EH (cell line): ENCODE results near the gene MRTFA.

Experiments used
- DNase-seq: peaks from one replicate; pipeline ENCODE4 v3.0.0-alpha.2; 2015; ENCODE audit warnings: low read depth

MRTFA gene

DNA sequence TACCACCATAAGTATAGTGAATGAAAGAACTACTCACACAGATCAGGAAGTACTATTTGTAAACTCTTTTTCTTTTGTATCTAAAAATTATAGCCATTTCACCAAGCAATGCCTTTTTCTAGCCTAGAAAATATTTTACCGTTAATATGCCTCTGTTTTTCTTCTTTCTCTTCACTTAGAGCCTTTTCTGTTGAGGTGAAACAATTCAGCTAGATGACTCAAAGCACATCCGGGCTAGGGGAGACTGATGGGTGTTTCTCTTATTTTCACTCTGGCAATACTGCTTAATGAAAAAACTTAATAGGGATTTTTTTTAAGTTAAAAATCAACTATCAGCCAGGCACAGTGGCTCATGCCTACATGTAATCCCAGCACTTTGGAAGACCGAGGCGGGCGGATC, 172.8 kb downstream of the MRTFA start:
- no peak for DNase-seq

DNA sequence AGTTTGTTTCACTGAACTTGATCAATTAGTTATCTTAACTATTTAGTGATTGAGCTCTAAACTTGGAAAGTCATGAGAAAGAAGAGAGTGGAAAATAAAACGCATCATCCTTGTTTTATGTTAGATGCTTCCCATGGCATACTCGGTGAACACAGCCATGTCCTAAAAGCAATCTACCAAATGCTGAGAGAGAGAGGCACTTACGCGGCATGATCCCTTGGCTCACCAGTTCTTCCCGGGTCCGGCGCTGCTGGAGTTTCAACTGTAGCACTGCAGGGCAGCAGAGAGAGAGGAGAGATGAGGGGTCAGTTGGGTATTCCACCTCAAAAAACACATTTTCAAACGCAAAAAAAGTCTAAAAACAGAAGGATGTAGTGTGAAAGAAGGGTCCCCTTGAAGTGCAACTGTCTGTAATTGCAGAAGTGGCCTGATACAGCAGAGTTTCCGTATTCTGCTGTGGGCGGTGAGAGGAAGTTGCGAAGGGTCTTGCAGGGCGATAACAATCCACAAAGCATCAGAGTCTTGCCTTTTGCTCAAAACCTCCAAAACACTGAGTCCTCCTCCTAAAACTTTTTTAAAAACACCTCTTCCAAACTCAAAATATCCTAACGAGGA, 173.4 kb downstream of the MRTFA start:
- no peak for DNase-seq

DNA sequence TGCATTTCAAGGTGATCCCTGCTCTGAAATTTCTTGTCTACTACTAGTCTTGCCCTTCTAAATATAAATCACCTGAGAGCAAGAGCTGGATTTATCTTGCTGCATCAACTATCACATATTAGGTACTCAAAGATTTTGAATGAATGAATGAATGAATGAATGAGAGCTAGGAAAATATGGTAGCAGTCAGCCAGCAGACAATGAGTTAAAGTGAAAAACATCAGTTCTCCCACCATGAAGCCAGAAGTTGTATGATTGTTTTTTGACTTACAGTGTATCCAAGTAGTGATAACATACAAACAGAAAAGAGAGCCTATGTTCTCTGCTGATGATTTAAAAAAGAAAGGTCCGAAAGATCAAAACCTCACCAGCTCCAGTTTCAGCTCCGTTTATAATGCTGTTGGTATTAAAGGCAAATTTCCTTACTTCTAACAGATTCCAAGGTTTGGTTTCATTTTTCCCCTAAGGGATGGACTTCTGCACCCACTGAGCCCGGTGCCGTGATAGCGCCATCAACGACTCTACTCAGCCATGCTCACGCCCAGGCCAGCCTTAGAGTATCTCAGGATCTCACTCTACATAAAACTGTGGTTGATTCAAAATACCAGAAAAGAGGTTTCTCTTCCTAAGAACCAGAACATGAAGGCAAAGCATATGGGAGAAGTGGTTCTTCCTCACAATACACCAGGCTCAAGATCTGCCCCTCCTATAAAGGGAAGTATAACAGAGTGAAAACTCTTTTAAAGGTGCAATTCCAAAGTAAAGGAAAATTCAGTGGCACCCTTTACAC, 174.1 kb downstream of the MRTFA start:
- DNase-seq: no peak

DNA sequence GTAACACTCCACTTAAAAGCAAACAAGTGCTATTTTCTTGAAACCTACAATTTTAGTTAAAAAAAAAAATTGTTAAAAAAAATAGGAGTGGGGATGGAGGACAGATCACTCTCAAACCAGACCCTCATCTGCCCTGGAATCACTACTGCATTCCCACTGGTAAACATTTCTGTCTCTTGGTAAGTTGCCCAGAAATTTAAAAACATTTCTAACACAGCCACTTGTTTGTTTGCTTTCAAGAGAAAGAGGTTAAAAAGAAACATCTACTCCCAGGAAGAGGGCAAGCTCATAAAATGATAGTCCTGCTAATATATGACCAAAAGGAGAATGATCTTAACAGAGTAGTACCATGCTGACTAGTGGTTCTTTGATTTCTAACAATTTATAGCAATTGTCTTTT, 182.8 kb downstream of the MRTFA start:
- peak; percentile 59 for DNase-seq

DNA sequence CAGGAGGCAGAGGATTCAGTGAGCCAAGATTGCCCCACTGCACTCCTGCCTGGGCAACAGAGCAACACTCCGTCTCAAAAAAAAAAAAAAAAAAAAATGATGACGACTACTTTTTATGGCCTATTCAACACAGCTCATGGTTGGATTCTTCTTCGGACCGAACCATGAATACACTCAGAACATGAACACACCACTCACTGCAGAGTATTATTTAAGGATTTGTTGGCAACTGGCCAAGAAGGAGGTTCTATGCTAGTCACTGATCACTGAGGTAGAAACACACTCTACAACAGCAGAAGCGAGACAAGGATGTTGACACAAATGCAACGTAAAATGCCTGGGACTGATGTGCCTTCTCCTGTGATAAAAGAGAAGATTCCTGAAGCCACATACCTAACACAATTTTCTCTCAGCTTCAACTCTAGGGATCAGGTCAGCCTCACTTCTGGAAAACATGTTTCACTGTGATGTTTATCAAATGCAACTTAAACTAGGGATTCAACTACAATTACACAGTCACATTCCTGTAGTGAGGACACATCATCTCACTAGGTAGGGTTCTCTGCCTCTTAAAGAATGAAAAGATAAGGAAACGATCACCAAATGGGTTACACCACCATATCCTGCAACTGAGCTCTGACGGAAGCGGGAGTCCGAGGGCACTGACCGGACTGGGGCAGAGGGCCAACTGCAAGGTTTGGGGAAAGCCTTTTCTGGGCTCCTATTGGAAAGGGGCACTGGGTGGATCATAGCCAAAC, 183.6 kb downstream of the MRTFA start:
- peak; percentile 22 for DNase-seq

DNA sequence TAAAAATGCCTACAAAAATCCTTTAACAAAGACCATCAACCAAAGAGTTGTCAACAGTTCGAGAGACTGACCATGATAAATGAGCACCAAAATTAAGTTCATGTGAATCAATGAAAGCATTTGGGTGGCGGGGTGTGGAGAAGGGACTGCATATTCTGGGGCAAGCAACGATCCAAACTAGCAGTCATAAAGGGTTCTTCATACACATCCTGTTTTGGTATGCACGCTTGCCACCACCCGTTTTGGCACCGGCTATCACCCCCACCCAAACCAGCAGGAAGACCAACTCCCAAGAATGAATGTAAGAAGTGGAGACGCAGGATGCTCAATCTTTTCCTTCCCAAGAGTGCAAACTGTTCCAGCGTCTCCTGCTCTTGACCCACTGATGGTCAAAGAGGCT, 185.3 kb downstream of the MRTFA start:
- no peak for DNase-seq

DNA sequence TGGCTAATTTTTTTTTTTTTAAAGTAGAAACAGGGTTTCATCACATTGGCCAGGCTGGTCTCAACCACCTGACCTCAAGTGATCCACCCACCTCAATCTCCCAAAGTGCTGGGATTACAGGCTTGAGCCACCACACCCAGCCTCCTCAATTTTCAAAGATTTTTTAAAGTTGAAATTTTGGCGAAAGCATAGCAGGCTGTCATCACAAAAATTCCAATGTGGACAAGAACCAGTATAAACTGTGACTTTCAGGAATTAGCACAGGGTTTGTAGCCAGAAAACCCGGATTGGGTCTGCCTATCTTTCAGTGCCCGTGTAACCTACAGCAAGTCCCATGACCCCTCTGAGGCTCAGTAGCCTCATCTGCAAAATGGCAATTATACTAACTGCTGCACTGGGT, 185.9 kb downstream of the MRTFA start:
- no peak for DNase-seq

DNA sequence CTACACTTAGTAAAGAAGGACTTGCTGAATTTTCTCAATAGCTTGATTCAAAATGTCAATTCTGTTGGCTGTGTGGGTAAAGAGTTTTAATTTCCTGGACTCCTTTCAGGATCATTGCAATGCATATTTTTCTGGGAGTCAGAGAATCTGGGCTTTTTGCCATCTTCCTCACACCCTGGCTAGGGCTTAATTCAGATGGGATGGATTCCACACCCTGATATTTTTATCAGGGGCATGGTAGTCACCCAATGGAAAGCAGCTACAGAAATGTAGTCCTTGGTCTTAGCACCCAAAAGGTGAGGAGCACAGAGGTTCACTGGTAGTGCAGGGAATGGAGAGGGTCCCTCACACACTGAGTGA, 186.9 kb downstream of the MRTFA start:
- DNase-seq: peak; percentile 88

DNA sequence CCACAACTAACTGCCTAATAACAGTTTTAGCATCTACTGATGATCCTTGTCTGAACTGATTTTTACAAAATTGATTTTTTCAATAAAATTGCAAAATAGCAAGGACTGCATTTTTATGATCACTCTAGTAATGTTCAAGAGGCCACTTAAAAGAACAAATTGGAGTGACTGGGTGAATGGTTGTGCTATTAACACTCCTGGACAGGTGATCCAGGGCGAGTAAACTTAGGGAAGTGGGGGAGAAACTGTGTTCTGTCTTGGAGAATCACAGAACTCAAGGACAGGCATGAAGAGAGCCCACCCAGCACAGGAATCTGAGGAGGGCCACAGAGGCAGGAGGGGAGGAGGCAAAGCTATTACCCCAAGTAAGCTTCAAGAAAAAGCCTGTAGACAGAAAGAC, 190.3 kb downstream of the MRTFA start:
- DNase-seq: no peak

DNA sequence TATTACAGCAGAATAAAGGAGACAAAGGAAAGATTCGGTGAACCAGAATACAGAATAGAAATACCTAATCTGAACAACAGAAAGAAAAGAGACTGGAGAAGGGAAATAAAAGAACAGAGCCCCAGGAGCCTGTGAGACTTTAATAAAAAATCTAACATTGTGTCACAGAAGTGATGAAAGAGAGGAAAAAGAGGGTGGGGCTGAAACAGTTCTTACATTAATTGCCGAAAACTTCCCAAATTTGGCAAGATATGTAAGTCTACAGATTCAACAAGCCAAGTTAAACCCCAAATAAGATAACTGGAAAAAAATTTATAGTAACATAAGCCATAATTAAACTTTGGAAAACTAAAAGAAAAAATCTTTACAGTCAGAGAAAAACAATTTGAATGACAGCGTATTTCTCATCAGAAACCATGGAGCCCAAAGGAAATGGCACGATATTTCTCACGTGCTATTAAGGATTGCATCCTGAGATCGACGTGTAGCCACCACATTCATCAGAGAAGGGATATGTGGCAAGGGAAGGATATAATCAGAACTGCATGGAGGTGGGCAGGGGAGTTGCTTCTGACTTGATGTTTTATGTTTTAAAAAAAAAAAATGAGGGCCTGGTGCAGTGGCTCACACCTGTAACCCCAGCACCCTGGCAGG, 192.2 kb downstream of the MRTFA start:
- DNase-seq: no peak

DNA sequence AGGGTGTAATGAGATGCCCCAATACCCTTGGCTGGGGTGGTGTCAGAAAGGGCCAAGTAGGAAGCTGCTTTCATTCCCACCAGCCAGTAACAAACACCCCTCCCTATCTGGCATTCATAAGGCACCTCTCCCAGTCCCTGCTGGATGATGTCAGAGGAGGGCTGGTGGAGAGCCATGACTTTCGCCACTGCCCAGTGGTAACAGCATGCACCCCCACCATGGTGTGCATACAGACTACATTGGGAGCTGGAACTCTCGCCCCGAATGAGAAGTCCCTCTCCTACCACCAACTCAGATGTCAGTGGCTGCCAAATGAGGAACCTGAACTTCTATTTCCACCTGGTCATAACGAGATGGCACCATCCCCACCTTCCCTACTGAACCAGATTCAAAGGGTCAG, 192.8 kb downstream of the MRTFA start:
- DNase-seq: peak; percentile 21

DNA sequence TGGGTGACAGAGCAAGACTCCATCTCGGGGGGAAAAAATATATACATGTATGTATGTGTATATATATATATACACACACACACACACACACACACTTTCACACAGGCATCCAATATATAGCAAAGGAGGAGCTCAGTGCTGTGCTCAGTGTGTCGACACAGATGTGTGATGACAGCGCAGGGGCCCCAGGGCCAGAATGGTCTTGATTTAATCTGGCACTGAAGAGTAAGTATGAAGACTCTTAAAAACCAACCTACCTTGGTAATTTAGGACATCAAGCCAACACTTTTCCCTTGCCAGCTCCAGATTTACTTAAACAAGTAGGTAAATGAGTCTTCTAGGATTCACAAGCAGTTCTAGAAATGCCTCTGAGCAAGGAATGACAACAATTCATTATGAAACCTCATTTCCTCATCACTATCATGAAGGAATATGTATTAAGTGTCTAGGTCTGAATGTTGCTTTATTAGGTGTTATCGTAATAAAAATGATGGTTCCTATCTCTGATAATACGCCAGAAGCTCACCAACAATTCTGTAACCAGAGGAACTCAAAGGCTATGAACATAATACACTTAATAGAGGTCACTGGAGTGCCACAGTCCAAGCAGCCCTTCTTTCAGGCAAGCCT, 194.6 kb downstream of the MRTFA start:
- DNase-seq: peak; percentile 29

DNA sequence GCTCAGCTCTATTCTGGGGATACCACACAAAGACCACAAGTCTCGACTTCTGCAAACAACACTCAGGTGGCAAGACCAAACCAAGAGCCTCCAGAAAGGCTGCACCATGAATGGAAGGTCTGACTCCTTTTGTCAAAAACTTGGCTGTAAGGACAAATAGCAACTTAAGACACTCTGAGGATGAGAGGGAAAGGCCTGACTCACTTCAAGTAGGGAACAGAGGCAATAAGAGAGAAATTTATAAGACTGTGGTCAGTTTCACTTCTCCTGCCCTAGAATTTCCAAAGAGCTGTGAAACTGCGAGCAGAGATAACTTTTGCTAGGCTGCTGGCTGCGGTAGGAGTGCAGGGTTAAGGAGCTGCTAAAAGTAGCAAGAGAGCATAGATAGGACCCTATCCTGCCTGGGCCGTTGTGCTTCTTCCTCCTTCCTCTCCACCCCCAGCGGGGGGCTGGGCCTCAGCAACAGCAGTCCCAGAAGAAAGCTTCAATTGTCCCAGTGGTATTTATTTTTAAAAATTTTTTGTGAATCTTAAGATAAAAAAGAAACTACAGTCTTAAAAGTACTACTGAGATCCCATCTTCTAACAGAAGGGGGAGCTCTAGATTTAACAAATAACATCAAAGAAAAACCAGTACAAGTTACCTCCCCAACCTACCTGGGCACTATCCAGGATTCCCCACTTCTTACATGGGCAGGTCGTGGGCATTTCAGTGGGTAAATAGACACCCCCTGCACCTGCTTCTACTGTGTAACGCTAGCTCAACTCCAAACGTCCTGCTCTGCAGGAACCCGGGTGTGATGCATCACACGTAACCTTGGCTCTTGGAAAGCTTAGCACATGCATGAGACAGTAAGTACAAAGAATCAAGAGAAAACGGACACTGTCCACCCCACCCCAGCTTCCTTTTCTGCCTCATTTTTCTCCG, 199.8 kb downstream of the MRTFA start:
- peak; percentile 55 for DNase-seq

DNA sequence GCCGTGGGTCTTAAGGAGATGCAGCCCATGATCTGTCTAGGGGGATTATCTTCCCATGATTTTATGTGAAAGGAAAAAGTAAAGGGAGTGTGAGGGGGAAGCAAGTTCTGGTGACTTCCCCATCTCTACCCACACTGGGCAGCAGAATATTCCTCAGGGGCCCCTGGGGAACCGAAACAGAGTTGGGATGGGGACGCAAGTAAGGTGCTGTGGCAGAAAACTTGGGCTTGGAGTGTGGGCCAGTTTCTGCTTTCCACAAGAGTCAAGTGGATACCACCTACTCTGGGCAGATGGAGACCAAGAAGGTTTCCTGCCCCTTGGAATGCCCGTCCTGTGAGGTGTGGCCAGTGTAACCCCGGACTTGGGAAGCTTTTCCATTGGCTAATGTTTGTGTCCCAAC, 201.8 kb downstream of the MRTFA start:
- no peak for DNase-seq

DNA sequence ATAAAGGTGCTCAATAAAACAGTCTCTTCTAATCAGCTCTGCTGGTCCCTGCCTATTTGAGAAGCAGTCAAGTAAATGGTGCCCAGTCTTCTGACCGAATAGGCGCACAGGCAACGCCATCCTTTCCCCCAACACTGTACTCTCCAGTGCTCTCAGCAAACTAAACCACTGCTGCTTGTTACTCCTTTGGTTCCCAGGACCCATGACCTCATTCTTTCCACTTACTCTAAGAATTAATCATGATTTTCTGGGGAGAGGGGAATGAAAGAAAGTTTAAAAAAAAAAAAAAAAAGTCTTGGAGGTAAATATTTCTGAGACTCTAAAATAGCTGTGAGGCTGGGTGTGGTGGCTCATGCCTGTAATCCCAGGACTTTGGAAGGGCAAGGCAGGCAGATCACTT, 202.4 kb downstream of the MRTFA start:
- peak; percentile 59 for DNase-seq

DNA sequence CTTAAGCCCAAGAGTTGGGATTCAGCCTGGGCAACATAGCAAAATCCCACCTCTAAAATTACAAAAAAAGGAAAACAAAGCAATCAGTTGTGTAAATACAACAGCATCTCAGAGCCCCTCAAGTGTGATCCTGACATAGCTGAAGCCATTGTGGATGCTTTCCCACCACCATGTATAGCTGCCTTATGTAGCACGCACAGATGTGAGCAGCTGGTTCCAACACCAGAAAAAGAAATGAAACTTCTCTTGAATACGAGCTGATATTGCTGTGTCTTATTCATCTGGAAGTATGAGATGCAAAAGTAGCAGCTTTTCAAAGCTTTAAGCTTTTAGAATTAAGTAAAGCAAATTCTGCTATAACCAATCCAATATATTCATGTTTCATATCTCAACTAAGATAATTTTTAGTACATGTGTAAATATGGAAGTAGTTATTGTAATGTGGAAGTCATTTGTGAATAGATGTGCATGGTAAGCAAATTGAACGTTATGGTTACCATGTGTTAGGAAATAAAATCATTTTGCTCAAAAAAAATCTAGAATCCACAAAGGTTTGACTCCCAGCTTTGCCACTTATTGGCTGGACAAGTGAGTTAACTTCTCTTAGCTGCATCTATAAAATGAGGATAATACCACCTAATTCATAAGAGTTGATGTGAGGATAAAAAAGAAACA, 203.0 kb downstream of the MRTFA start:
- no peak for DNase-seq

DNA sequence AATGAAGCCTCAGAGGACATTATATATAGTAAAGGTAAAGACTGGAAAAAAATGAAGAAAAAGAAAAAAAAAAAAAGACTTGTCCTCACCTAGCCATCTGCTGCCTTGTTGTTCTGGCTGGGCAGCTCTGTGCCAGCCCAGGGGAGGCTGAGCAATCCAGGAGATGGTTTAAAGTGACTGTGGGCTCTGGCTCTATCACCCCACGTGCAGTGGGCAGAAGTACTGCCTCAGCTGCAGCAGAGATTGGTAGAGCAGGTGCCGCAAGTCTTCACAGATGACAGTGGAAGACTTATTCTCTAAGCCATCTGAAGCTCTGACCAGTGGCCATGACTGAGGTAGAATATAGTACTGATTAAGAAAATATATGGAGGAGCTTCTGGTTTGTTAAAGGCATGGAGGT, 203.9 kb downstream of the MRTFA start:
- no peak for DNase-seq

DNA sequence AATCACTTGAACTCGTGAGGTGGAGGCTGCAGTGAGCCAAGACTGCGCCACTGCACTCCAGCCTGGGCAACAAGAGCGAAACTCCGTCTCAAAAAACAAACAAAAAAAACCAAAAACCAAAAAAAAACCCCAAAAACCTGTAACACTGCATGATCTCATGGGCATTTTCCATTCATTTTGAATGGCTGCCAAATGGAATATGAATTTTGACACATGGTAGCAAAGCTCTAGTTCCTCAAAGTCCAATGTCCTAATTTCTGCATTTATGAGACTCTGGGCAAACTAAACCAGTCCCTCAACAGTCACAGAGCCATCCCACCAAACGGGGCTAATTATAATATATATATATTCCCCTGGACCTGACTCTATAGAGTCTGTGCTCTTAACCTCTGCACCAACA, 204.4 kb downstream of the MRTFA start:
- DNase-seq: no peak

DNA sequence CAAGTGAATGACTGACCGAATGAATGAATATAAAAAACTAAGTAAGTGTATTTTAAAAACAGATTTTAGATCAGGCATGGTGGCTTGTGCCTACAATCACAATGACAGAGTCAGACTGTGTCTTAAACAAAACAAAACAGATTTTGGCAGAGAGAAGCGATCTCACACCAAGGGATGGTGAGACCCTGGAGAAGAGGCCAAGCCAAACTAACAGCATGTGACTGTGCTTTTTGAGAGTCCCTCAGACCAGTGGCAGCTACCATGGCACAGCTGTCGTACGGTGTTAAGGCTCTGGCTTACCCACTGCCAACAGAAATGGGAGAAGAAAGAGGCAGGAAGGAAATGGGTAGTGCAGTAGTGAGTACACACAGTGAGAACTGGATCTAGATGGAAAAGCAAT, 205.5 kb downstream of the MRTFA start:
- no peak for DNase-seq

DNA sequence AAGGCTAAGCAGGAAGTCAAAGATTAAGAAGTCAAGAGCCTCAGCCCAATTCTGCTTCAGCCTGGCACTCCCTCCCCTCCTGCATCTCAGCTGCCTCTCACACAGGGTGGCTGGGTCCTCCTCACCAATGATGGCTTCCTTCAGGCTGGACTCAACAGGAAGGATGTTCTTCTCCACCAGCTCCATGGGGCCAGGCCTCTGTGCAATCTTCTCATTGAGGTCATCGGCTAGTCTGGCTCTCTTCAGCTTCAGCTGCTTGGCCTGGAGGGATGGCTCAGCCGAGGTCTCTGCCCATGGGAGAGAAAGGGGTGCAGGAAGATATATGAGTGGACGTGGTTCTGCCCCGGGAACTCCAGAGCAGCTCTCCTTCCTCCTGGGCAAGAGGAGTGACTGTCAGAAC, 207.0 kb downstream of the MRTFA start:
- no peak for DNase-seq

DNA sequence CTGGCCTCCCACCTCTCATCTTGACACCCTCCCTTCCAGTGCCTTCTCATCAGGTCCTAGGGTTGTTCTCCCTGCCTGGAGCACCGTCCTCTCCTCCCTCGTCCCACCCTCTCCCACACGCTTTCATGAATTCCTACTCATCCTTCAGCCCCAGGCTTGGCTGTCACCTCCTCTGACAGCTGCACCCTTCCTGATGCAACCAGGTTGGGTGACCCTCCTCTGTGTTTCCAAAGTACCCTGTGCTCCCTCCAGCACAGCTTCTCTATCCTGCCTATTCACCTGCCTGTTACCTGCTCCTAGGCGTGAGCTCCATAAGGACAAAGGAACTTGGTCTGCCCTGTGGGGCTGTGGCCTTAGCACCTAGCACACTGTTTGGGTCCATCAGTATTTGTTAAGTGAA, 207.7 kb downstream of the MRTFA start:
- no peak for DNase-seq
